Left ventricle myocardium superior (tissue), 1 donor: ENCODE measurements around the gene SLC10A3. TPM values are rescaled to one million over a fixed set of nuclear protein-coding genes. Genes with fewer than 3 reads are reported as not detected.
A peak's percentile ranks its signal among the peaks of the same experiment; 100 is the strongest.

Source experiments
- ATAC-seq: fragments of 200-7000 bp; cut with Tn5 transposase; one replicate; pipeline ENCODE4 v1.9.1; 2020; ENCODE audit warnings: mild to moderate bottlenecking, moderate library complexity
- DNase-seq: peaks from one replicate; pipeline ENCODE4 v3.0.0-alpha.2; 2020
- intact Hi-C: fragments of 100-400 bp; cut with micrococcal nuclease; formaldehyde crosslinking; loops from one replicate; pipeline ENCODE4 v1.11.0; 2022
- long read RNA-seq: library from polyadenylated mRNA; unstranded; transcript quantifications from one replicate; pipeline ENCODE4 v2.0.0, GENCODE V29; 2021
- total RNA-seq: library from RNA; stranded (reverse); fragmentation: NEBNext Ultra II Directional; extraction: Animal tissue kit (Norgen Biotek cat#: 25700); gene quantifications from one replicate; pipeline ENCODE4 v1.2.1, GENCODE V29; 2021
- donor health status: DM: no; HTN: yes; CAD: no; lungs with severe emphysema.

Gene SLC10A3, protein sequence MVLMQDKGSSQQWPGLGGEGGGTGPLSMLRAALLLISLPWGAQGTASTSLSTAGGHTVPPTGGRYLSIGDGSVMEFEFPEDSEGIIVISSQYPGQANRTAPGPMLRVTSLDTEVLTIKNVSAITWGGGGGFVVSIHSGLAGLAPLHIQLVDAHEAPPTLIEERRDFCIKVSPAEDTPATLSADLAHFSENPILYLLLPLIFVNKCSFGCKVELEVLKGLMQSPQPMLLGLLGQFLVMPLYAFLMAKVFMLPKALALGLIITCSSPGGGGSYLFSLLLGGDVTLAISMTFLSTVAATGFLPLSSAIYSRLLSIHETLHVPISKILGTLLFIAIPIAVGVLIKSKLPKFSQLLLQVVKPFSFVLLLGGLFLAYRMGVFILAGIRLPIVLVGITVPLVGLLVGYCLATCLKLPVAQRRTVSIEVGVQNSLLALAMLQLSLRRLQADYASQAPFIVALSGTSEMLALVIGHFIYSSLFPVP
- total RNA-seq = 12.2 TPM
- long read RNA-seq, transcript SLC10A3-201 (2 exons, 2,161 nt) = major isoform, 49 of 56 reads
- long read RNA-seq, partial matches to known transcripts = 1 of 56 reads
- long read RNA-seq, other reads (novel, unspliced or antisense) = 5 of 56 reads

DNA sequence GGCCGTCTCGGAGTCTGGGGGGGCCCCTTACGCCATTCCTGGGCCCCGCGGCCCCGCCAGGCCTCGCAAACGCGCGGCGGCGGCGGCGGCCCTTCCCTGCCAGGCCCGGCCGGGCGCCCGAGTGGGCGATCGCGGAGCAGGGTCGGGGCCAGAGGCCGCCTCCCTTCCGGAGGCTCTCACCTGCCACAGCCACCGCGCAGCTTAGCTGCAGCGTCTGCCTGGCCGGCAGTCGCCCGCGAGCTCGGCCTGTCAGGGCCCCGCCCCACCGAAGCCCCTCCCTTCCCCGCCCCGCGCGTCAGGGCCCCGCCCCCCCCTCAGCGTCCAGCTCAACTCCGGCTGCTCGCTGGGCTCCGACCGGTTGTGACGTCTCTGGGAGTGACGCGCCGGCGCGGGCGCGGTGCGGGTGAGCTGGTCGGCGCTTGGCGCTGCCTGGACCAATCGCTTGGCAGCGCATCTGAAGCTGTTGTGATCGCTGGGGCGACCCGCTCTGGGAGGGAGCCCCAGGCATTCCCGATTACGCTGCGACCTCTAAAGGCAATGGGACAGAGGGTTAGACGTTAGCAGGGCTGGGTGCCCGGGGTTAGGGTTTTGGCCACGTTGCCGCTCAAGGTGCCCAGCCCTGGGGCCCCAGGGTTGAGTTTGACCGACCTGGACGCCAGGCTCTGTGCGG lies at the start of gene SLC10A3:
SLC10A3 (minus strand) TSS at position 216 of the 670 bp plus-strand sequence. CDS start 1,689 bp downstream, outside the sequence.
- ATAC-seq = peak; percentile 89
- intact Hi-C loops = no loop called here
- DNase-seq = peak; percentile 95

DNA sequence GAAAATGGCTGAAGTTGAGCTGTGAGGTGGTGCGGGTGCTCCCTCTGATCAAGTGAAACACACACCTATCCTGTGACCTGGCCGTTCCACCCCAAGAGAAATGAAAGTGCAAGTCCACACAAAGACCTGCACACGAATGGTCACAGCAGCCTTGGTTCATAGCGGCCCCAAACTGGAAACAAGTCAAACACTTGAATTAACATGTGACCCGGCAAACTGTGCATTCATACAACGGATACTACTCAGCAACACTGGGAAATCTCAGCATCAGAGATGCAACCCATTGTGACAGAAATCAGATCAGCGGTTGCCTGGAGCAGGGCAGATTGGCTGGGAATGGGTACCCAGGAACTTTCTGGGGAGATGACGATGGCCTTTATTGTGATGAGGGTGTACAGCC lies 48.6 kb upstream of the SLC10A3 start:
- ATAC-seq (no peak), DNase-seq (no peak)
- intact Hi-C loops = no loop called here

DNA sequence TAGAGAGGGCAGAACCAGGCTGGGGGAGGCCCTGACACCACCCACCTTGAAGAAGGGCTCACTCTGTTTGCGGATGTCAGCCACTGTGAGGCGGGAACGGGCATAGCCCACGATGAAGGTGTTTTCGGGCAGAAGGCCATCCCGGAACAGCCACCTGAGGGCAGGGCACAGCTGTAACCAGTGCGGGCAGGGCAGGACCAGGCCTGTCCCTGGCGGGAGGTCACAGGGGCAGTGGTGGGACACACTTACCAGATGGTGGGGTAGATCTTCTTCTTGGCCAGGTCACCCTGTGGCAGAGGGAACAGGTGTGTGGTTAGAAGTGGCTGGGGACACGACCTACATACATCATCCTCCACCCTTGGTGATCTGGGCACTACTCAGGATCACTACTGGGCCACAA lies 45.5 kb upstream of the SLC10A3 start:
- intact Hi-C loops = no loop called here
- DNase-seq = no peak
- ATAC-seq = no peak

DNA sequence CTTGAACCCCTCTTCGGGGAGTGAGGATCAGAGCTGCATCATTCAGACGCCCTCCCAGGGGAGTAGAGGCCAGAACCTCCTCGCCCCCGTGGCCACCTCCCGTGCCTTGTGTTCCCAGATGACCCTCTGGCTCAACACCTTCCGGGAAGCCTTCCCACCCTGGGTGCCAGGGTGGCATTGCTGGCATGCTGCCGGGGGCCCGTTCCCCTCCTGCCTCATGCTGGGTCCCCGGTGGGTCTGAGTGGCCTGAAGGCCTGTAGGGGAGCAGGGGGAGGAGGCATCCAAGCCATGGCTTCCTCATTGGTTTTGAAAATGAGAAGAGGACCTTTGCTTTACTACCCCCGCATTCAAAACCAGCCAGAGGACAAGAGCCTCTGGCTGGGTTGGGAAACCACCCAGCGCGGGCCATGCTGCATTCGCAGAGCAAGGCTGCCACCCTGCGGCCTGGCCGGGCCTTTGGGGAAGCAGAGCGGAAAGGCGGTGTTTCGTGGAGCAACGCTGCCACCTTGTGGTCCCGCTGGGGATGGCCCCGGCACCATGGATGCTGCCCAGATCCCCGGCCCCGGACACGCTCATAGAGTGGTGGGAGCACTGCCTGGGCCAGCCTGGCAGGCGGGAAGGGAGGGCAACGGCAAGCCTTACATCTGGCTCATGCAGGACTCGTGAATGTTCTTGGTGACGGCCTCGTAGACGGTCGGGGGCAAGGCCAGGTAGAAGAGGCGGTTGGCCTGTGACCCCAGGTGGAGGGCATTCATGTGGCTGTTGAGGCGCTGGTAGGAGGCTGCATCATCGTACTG lies 44.3 kb upstream of the SLC10A3 start:
- intact Hi-C loops = no loop called here
- peak; percentile 92 for DNase-seq
- peak; percentile 91 for ATAC-seq

DNA sequence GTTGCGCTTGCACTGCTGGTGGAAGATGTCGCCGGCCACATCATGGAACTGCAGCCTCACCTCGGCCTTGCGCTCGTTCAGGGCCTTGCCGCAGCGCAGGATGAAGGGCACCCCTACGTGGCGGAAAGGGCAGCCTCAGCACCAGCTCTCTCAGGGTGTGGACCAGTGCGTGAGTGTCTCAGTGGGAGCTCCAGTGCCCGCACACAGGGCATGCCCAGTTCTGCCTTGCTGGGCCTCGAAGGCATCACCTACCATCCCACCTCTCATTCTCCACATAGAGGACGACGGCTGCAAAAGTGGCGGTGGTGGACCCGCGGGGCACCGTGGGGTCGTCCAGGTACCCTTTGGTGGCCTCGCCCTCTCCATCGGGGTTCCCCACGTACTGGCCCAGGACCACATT lies 42.3 kb upstream of the SLC10A3 start:
- ATAC-seq = no peak
- DNase-seq = no peak
- intact Hi-C loops = no loop called here

DNA sequence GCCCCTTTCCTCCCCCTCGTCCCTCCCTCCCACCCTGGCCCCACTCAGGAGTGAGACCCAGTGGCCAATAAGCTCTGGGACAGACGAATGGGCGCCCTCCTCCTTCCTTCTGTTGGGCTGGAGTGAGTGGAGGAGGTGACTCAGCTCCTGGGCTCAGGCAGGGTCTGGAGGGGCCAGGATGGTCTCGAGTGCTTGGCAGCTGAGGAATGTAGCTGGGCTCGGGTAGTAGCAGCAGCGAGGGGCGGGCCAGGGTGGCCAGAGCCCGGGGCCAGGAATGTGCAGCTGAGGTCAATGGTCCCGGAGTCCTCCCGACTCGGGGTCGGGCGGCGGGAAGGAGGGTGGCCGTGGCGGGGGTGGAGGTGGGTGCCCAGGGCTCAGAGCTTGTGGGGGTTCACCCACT lies 41.2 kb upstream of the SLC10A3 start:
- intact Hi-C loops = no loop called here
- ATAC-seq (peak; percentile 2), DNase-seq (no peak)

DNA sequence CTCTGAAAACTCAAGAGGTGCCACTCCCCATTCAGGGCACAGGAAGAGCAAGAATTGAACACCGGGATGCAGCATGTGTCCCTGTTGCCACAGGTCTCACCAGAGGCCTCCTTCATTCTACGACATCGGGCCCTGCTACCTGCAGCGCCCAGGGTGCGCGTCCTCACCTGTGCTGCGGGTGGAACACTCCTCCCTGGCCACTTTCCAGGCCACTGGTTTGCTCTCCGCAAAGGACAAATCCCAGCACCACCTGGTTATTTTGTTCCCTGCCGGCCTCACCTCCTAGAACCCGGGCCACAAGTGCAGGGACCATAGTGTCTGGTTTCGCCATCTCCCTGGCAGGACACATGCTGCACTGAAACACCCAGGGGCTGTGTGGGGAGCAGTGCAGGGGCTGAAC lies 39.9 kb upstream of the SLC10A3 start:
- ATAC-seq (no peak), DNase-seq (no peak)
- intact Hi-C loops = no loop called here

DNA sequence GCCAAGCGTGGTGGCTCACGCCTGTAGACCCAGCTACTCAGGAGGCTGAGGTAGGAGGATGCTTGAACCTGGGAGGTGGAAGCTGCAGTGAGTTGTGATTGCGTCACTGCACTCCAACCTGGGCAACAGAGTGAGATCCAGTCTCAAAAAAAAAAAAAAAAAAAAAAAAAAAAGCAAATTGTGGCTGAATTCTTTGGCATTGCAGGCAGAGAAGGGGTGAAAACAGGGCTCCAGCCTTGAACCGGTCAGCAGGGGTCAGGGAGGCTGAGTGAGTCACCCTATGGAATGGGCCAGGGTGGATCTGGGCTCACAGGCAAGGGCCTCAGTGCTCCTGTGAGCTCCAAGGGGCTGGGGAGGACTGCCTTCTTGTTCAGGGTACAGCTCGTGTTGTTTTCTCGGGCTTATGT lies 38.8 kb upstream of the SLC10A3 start:
- DNase-seq (no peak), ATAC-seq (no peak)
- intact Hi-C loops = no loop called here

DNA sequence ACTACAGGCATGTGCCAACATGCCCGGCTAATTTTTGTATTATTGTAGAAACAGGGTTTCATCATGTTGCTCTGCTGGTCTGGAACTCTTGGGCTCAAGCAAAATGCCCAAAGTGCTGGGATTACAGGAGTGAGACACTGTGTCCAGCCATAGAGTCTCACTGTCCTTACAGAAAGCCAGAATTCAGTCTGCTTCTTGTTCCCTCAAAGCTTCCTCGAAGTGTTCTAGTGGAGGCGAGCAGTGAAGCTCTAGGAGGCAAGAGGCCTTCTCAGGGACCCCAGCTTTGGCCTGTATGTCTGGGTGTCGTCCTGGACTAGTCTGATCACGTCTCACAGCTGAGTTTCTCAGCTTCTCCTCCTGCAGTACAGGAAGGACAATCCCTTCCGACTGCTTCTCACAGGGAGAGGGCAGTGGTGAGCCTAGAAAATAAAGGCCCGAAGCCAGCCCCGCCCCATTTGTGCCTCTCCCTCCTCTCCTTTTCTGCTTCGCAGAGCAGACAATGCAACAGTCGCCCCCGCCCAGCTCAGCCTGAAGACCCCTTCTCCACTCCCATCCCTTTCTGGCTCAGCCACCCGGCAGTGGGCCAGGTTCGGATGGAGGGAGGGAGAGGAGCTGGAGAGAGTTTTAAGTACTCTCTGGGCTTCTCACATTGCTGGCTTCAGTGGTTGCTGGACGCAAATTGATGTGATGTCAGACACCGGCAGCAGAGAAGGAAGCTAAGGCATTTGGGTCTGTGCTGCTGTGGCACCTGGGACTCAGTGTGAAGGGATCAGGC lies 36.7 kb upstream of the SLC10A3 start:
- intact Hi-C loops = no loop called here
- DNase-seq (peak; percentile 85), ATAC-seq (peak; percentile 91)

DNA sequence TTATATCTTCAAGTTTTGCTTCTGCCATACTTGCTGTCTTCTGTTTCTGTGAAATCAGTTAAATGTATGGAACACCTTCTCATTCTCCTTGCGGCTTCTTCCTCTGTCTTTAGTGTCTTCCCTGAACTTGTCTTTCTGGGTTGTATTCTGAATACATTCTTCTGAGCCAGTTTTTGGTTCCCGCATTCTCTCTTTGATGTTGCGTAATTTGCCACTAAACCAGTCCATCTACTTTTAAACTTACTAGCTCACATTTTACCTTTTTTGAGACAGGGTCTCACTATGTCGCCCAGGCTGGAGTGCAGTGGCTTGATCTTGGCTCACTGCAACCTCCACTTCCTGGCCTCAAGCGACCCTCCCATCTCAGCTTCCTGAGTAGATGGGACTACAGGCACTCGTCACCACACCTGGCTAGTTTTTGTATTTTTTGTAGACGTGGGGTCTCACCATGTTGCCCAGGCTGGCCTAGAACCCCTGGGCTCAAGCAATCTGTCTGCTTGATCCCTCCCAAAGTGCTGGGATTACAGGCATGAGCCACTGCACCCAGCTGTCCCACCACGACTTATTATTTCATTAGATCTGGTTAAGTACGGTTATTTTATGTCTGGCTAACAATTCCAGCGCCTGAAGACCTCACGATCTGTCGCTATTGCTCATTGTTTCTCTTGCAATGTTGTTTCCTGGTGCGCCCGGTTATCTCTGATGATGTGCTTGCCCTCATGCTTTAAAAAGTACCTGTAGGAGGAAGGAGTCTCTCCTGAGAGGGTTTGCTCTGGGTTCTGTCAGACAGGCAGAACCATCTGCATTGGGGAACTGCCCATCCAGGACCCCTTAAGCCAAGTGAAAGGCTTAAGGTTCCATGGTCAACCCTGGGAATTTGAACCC lies 35.4 kb upstream of the SLC10A3 start:
- DNase-seq (no peak), ATAC-seq (no peak)
- intact Hi-C loops = no loop called here

DNA sequence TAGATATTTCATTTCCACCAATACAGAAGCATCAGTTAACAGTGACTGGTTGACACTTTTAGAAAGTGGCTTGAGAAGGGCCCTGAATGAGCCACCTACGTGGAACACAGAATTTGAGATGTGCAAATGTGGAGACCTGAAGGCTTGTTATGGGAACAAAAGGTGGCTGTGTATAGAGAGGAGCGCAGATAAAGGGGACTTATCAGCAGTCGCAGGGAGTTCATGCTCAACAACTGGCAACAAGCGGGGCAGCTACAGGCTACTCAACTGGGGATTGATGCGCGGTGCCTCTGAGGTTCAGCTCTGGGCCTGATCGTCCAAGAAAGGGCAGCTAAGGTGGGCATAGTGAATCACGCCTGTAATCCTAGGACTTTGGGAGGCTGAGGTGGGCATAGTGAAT lies 29.0 kb upstream of the SLC10A3 start:
- ATAC-seq = no peak
- DNase-seq = no peak
- intact Hi-C loops = no loop called here

DNA sequence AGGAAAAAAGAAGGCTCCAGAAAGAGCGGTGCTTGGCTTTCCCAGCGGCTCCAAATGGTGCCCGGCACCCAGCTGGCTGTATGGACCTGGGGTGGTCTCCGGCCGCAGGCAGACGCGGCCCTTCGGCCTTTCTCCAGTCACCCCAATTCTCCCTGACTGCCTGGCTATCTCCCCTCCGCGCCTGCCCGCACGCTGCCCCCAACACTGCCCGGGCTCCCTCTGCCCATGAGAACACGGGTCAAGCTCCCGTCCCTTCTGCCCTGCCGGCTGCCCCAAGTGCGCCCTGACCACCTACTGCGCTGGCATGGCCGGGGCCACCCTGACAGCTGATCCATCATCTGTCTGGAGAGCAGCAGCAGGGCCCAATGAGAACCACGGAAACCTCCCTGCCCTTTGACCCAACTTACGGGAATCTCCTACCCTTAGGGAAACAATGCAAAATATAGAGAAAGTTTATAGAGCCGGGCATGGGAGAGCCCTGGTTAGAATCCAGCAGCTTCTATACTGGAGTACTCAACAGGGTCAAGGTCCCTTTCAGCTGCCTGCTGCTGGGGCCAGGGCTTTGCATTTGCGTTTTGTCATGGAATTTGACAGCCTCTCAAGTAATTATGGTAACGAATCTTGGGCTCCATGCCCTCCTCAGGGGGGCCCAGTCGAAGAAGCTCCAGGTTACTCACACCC lies 26.8 kb upstream of the SLC10A3 start:
- peak; percentile 44 for DNase-seq
- ATAC-seq = peak; percentile 1
- intact Hi-C loops = no loop called here

DNA sequence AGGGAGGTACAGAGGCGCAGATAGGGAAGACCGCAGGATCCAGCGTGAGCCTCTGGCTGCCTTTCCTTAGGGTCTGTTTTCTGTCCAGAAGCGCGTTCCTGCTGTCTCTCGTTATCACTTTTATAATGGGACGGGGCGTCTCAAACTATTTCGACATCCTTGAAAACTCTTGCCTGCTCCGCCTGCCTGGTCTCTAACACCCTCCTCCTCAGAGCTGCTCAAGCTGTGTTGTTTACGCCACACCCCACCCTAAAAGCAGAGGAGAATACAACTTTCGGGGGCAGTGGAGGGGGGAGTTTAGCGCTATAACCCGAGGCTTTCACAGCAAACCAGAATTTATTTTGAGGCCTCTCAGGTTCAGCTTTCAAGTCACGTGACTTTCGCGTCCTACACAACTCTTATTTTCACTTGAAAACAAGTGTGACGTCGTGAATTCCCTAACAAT lies 26.2 kb upstream of the SLC10A3 start:
- ATAC-seq (peak; percentile 67), DNase-seq (no peak)
- intact Hi-C loops = no loop called here

DNA sequence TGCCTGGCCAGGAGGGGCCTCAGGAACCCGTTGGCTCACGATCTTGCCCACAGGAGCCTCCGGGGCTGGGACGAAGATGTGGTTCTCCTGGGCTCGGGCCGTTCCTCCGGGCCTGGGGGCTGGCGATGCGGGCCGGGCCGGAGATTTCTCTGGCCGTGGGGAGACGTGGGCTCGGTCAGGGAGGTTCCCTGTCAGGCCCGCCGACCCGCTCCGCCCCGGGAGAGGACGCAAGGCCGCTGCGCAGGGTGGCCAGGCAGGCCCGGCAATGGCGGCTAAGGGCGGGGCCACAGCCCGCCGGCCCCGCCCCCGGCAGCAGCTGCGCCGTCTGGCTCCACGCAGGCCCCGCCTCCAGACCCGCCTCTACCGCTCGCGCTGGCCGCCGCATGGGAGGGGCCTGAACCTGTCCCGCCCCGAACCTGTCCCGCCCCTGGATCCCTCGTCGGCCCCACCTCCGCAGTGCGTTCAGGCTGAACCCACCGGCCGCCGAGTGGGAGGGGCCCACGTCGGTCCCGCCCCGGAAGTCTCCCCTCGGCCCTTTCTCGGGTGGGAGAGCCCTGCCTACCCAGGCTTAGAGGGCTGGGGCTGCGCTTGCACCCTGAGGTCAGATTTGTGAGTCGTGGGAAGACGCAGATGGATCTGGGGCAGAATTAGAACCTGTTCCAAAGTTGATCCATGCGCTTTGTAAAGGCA lies 25.7 kb upstream of the SLC10A3 start, which contains the start of gene FAM3A:
FAM3A (minus strand) TSS at position 267 of the 690 bp plus-strand sequence. CDS start 460 bp downstream, outside the sequence.
- peak; percentile 95 for DNase-seq
- intact Hi-C loops = no loop called here
- ATAC-seq = peak; percentile 95

DNA sequence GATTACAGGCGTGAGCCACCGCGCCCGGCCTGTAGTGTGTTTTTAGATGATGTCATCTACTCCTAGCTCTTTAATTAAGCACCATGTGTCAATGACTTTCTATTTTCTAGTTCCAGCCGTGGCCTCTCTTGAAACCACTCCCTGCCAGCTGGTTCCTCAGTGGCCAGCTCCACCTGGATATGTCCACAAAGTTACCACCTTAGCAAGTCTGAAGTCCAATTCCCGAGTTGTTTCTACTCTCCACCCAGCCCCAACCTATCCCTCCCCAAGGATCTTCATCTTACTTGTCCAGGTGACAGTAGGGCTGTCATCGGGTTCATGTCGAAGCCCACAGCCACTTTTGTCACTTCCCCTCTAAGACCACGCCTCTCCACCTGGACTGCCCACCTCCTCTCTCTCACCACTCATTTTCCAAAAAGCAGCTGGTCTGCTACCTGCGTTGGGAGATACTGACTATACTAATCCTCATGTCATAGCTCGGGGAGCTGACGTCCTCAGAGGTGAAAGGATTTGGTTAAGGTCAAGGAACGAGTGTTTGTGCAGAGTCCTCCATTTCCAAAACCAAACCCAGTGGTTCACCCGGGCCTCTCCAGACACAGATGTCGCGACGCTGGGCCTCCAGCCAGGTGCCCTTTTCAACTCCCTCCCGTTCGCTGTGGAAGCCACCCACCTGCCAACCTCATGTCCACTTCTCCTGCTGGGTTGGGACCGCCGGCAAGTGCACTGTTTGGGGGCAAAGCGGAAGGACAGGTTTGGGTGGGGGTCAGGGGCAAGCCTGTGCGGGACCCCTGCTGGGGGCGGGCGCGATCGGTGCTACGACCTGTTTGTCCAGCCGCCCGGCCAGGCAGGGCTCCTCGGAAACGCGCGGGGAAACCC lies 24.9 kb upstream of the SLC10A3 start:
- DNase-seq (peak; percentile 66), ATAC-seq (peak; percentile 2)
- intact Hi-C loops = no loop called here

DNA sequence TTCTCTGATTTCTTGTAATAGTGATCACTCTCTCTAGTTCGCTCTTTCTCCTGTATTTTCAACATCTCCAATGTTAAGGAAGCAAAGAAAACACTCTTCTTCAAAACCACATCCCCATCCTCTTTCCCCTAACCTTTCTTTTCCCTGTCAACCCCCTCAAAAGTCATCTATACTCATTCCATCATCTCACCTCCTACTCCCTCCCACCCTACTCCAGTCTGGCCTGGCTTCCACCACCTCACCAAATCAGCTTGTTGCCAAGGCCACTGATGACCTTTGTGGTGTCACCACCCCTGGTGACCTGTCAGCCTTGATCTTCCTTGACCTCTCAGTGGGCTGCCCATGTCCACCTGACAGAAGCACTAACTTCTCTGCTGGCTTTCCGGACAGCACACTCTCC lies 23.3 kb upstream of the SLC10A3 start:
- no peak for DNase-seq
- intact Hi-C loops = no loop called here
- no peak for ATAC-seq
